ENCODE data around the gene TDRD10. TPM values are rescaled to one million over a fixed set of nuclear protein-coding genes. Genes with fewer than 3 reads are reported as not detected.

TDRD10 gene
- polyA plus RNA-seq, 3 donors = not detected

GRCh38 chr1:154514066-154514553 is 12.1 kb downstream of the TDRD10 start:
- Mint-ChIP-seq H3K27ac (no peak overlapping the region), H3K4me3 (no peak overlapping the region), H3K36me3 (no peaks in the 10 kb centered on the region), H3K27me3 (ENCODE audit: low read depth in 3 of 3) (peaks cover 8 to 19% (median 8%) of the 10 kb centered on the region in 3 donors), H3K4me1 (no peaks in the 10 kb centered on the region), H3K9me3 (peaks cover 0 to 1% (median 0%) of the 10 kb centered on the region in 7 donors)
- Histone ChIP-seq H3K27me3 (ENCODE audit: control insufficient read depth in 2 of 2, insufficient read depth in 2 of 2, low read length in 2 of 2) (no peaks in the 10 kb centered on the region), H3K9ac (ENCODE audit: insufficient read depth, low read length, poor library complexity, severe bottlenecking) (no peak overlapping the region), H3K79me2 (ENCODE audit: insufficient read depth, low read length) (no peaks in the 10 kb centered on the region), H3K4me2 (replicated peaks; ENCODE audit: extremely low read depth, low read length, poor library complexity, severe bottlenecking) (no peak overlapping the region), H2AFZ (ENCODE audit: insufficient read depth, low read depth, low read length, poor library complexity, severe bottlenecking) (no peak overlapping the region), H4K20me1 (ENCODE audit: insufficient read depth, low read length) (no peaks in the 10 kb centered on the region), H3K4me3 (replicated peaks in 1 of 3; ENCODE audit: low read depth in 2 of 3, low read length in 3 of 3) (no peak overlapping the region), H3K4me1 (ENCODE audit: control insufficient read depth in 1 of 2, insufficient read depth in 2 of 2, low read length in 2 of 2) (no peaks in the 10 kb centered on the region), H3K27ac (ENCODE audit: low read depth in 1 of 2, low read length in 2 of 2) (no peak overlapping the region), H3K9me3 (replicated peaks in 1 of 2; ENCODE audit: control insufficient read depth in 1 of 2, insufficient read depth in 1 of 2, low read length in 2 of 2) (no peaks in the 10 kb centered on the region), H3K36me3 (replicated peaks in 1 of 2; ENCODE audit: control insufficient read depth in 1 of 2, insufficient read depth in 2 of 2, low read length in 2 of 2) (no peaks in the 10 kb centered on the region)
- intact Hi-C loops (cut with micrococcal nuclease) = no loop called here
- TF ChIP-seq CTCF (IDR thresholded peaks at IDR 0.05) = no peak
- 100% methylated on average over 2 of the region's 7 CpGs for WGBS (ENCODE audit: insufficient coverage)
- DNase-seq = no peak

GRCh38 chr1:154517661-154518060 is 15.6 kb downstream of the TDRD10 start:
- no peak overlapping the region for H3K4me2 ChIP-seq (replicated peaks; ENCODE audit: extremely low read depth, low read length, poor library complexity, severe bottlenecking)
- no peak overlapping the region for H3K27ac Mint-ChIP-seq
- H3K9me3 Mint-ChIP-seq = no peaks in the 10 kb centered on the region
- no peak overlapping the region for H3K27ac ChIP-seq (ENCODE audit: low read depth in 1 of 2, low read length in 2 of 2)
- H3K4me1 ChIP-seq (ENCODE audit: control insufficient read depth in 1 of 2, insufficient read depth in 2 of 2, low read length in 2 of 2) = no peaks in the 10 kb centered on the region
- WGBS (ENCODE audit: insufficient coverage) = 98% methylated on average over 11 of the region's 11 CpGs
- no peak for TF ChIP-seq CTCF (IDR thresholded peaks at IDR 0.05)
- H3K36me3 Mint-ChIP-seq = no peaks in the 10 kb centered on the region
- H3K36me3 ChIP-seq (replicated peaks in 1 of 2; ENCODE audit: control insufficient read depth in 1 of 2, insufficient read depth in 2 of 2, low read length in 2 of 2) = no peaks in the 10 kb centered on the region
- H3K4me1 Mint-ChIP-seq = peaks cover 2% of the 10 kb centered on the region
- peaks cover 6 to 10% (median 9%) of the 10 kb centered on the region in 3 donors for H3K27me3 Mint-ChIP-seq (ENCODE audit: low read depth in 3 of 3)
- H3K9me3 ChIP-seq (replicated peaks in 1 of 2; ENCODE audit: control insufficient read depth in 1 of 2, insufficient read depth in 1 of 2, low read length in 2 of 2) = no peaks in the 10 kb centered on the region
- H3K4me3 Mint-ChIP-seq = no peak overlapping the region
- no peaks in the 10 kb centered on the region for H4K20me1 ChIP-seq (ENCODE audit: insufficient read depth, low read length)
- intact Hi-C loops (cut with micrococcal nuclease) = no loop called here
- H3K27me3 ChIP-seq (ENCODE audit: control insufficient read depth in 2 of 2, insufficient read depth in 2 of 2, low read length in 2 of 2) = no peaks in the 10 kb centered on the region
- no peaks in the 10 kb centered on the region for H3K79me2 ChIP-seq (ENCODE audit: insufficient read depth, low read length)
- H2AFZ ChIP-seq (ENCODE audit: insufficient read depth, low read depth, low read length, poor library complexity, severe bottlenecking) = no peak overlapping the region
- H3K4me3 ChIP-seq (replicated peaks in 1 of 3; ENCODE audit: low read depth in 2 of 3, low read length in 3 of 3) = no peak overlapping the region
- no peak overlapping the region for H3K9ac ChIP-seq (ENCODE audit: insufficient read depth, low read length, poor library complexity, severe bottlenecking)
- no peak for DNase-seq
